Astrocyte (in vitro differentiated cells and primary cell): ENCODE results near the gene ABCA1.

ENCODE experiments used
- EZH2 ChIP-seq: IDR thresholded peaks from 2 replicates; pipeline ENCODE4 v1.6.1; 2012; ENCODE audit warnings: mild to moderate bottlenecking, low read length, inconsistent platforms; ENCODE audit not compliant: insufficient read depth
- TF ChIP-seq, protein P1 (sequence below): IDR thresholded peaks from 2 replicates; pipeline ENCODE4 v1.5.1; 2011; ENCODE audit warnings: low read depth, mild to moderate bottlenecking, inconsistent platforms, low read length, moderate library complexity; ENCODE audit not compliant: insufficient read depth

DNA sequence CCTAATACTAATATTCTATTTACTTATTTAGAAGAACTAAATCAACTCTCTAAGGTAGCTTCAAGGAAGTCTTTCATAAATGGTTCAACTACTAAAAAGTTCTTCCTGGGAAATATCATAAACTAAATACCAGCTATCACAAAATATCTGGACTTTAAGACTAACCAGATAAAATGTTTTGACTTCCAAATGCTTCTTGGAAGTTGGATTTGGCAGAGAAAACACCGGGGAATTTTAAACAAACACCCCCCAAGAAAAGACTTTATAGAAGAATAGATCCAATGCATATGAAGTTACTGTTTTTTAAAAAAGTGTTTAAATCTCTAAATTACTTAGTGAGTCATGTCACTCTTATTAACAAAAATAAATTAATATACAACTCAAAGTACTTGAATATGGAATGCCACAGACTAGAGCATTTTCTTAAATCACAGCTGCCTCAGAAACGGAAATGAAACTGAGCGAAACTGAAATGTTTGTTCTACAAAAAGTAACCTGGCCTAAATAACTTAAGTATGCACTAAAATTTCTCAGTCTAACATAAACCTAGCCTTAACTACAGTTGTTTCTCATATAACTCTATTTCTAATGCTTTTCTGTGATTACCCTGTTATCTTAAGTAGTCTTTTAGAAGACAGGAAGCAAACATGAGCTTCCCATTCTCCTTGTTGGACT, 6.8 kb downstream of the ABCA1 start:
- TF ChIP-seq, protein P1, sequence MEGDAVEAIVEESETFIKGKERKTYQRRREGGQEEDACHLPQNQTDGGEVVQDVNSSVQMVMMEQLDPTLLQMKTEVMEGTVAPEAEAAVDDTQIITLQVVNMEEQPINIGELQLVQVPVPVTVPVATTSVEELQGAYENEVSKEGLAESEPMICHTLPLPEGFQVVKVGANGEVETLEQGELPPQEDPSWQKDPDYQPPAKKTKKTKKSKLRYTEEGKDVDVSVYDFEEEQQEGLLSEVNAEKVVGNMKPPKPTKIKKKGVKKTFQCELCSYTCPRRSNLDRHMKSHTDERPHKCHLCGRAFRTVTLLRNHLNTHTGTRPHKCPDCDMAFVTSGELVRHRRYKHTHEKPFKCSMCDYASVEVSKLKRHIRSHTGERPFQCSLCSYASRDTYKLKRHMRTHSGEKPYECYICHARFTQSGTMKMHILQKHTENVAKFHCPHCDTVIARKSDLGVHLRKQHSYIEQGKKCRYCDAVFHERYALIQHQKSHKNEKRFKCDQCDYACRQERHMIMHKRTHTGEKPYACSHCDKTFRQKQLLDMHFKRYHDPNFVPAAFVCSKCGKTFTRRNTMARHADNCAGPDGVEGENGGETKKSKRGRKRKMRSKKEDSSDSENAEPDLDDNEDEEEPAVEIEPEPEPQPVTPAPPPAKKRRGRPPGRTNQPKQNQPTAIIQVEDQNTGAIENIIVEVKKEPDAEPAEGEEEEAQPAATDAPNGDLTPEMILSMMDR, result no peak
- TF ChIP-seq EZH2, result no peak
